Ovary (tissue), 9 donors: ENCODE measurements around the gene BABAM2. TPM values are rescaled to one million over a fixed set of nuclear protein-coding genes. Genes with fewer than 3 reads are reported as not detected.

Experiments used
- DNase-seq, 5 donors: peaks; one replicate each; pipeline ENCODE4 v3.0.0-alpha.2; 2019 to 2020
- H3K27ac ChIP-seq, 2 donors: fragments of 200-600 bp; one replicate each; pipeline versions ENCODE4 v1.5.1 to v1.8.0; 2019 to 2022
- H3K27me3 ChIP-seq: fragments of 200-600 bp; one replicate; pipeline ENCODE4 v1.8.0; 2022
- H3K36me3 ChIP-seq: fragments of 200-600 bp; sonication (generic); one replicate; pipeline ENCODE4 v1.5.1; 2019
- H3K4me1 ChIP-seq: one replicate; pipeline ENCODE4 v1.8.1; 2013; ENCODE audit warnings: mild to moderate bottlenecking, moderate library complexity; ENCODE audit not compliant: insufficient read depth
- H3K4me3 ChIP-seq: fragments of 200-600 bp; sonication (generic); one replicate; pipeline ENCODE4 v1.5.1; 2017
- H3K9me3 ChIP-seq, 2 donors: fragments of 200-600 bp in 1 of 2; sonication (generic) in 1 of 2; one replicate each; pipeline versions ENCODE4 v1.5.1 to v1.8.1; 2013 to 2019; ENCODE audit warnings: mild to moderate bottlenecking in 1 of 2, moderate library complexity in 1 of 2
- EP300 ChIP-seq: sonication (generic); formaldehyde crosslinking; IDR thresholded peaks from one replicate; pipeline ENCODE4 v1.6.1; 2017; ENCODE audit warnings: antibody characterized with exemption
- POLR2A ChIP-seq: fragments of 450-650 bp; IDR thresholded peaks from one replicate; pipeline ENCODE4 v1.6.1; 2017; ENCODE audit warnings: antibody characterized with exemption, mild to moderate bottlenecking, moderate library complexity
- WGBS, 3 donors: extraction: QIAGEN DNeasy Blood & Tissue Kit in 1 of 3; methylation state at CpG; one replicate each; pipeline versions ENCODE4 v1.1.5 to v1.1.7; 2013 to 2017; 5-methylcytosine and 5-hydroxymethylcytosine counted together
- intact Hi-C, 4 donors: fragments of 100-400 bp; cut with DNase I; formaldehyde crosslinking; loops; one replicate each; pipeline versions ENCODE4 v1.11.0 to v1.15.1; 2022 to 2023
- polyA plus RNA-seq, 2 donors: library from polyadenylated mRNA; stranded (reverse); fragments of 200-250 nt in 1 of 2; fragments of 350-450 nt in 1 of 2; fragmentation: Illumina TruSeq in 1 of 2; extraction: RNeasy Lipid Tissue Mini Kit (QIAGEN cat#74804) in 1 of 2; gene quantifications; one replicate each; pipeline ENCODE4 v1.2.3, GENCODE V29; 2013 to 2014
- total RNA-seq, 7 donors: library from RNA; depleted of rRNA in 2 of 7; stranded (reverse); fragments of >200 nt in 2 of 7; fragmentation: NEBNext Ultra II Directional in 3 of 7; extraction: Animal tissue kit (Norgen Biotek cat#: 25700) in 3 of 7; gene quantifications; one replicate each; pipeline versions ENCODE4 v1.1.0 to v1.2.4, GENCODE V29; 2016 to 2023
- TF ChIP-seq, protein P1 (sequence below), 3 donors: fragments of 450-650 bp in 2 of 3; fragments of 200-600 bp in 1 of 3; IDR thresholded peaks; one replicate each; pipeline versions ENCODE4 v1.5.1 to v1.8.0; 2016 to 2022; ENCODE audit warnings: antibody characterized with exemption in 3 of 3, mild to moderate bottlenecking in 1 of 3
- donor health status: DM: no; HTN: no; CAD: no; lungs with moderate emphysema.
- donor health status: DM: no; HTN: no; CAD: no.
- donor health status: Bipolar disorder and iron deficiency.
- donor health status: DM: yes; HTN: yes; CAD: no.
- donor health status: DM: no; HTN: no; CAD: no.
- donor health status: DM: yes; HTN: yes; CAD: no.

BABAM2 gene
- total and polyA plus RNA-seq, 9 donors = 22.0 to 96.7 (median 46.8) TPM

DNA sequence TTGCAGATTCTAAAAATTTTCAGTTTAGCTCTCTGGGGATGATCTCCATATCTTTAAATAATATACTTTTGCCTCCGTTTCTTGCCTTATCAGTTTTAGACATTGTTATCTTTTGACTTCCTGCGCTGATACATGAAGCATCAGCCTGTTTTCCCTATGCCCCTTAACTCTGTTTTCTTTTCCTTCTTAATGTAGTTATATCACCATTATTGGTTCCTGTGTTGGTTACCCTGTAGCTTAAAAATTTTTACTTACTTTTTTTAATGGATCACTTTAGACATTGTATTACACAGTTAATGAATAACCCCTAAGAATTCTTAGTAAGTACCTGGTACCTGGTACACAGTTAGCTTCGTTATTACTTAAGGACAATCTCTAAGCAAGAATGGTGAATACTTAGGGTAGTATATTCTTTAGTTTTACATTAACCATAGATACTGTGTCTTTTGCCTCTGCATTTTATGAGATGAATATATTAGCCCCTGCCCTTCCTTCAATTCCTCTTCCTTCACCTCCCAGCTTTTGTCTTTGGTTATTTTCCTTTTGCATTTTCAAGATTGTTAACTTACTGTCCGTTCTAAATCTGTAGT lies 40.9 kb downstream of the BABAM2 start:
- Histone ChIP-seq H3K4me3 (no peak overlapping the region), H3K9me3 (no peaks in the 10 kb centered on the region), H3K27ac (no peak overlapping the region), H3K36me3 (no peaks in the 10 kb centered on the region), H3K4me1 (no peaks in the 10 kb centered on the region), H3K27me3 (no peaks in the 10 kb centered on the region)
- WGBS, 3 donors = 87 to 92% (median 89%) methylated on average over 4 of the region's 4 CpGs
- TF ChIP-seq, protein P1, sequence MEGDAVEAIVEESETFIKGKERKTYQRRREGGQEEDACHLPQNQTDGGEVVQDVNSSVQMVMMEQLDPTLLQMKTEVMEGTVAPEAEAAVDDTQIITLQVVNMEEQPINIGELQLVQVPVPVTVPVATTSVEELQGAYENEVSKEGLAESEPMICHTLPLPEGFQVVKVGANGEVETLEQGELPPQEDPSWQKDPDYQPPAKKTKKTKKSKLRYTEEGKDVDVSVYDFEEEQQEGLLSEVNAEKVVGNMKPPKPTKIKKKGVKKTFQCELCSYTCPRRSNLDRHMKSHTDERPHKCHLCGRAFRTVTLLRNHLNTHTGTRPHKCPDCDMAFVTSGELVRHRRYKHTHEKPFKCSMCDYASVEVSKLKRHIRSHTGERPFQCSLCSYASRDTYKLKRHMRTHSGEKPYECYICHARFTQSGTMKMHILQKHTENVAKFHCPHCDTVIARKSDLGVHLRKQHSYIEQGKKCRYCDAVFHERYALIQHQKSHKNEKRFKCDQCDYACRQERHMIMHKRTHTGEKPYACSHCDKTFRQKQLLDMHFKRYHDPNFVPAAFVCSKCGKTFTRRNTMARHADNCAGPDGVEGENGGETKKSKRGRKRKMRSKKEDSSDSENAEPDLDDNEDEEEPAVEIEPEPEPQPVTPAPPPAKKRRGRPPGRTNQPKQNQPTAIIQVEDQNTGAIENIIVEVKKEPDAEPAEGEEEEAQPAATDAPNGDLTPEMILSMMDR (IDR thresholded peaks at IDR 0.05) = no peak
- TF ChIP-seq EP300 (no peak), POLR2A (no peak)
- DNase-seq = no peak
- intact Hi-C loops = no loop called here

DNA sequence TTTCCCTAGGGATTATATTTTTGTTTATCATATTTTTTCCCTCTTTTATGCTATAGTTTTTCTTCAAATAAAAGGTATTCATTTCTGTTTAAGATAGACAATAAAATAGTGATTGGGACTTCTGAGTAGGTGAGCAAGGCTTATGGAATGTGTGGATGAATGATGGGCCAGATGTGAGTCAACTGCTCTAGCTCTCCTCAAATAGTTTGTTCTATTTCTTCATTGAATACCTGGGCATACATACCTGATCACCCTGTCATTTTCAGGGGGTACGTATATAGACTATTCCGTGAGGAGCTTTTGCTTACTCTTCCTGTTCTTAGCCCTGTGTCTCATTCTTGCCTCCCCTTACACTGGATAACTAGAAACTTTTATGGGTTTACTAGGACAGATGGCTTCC lies 41.9 kb downstream of the BABAM2 start:
- intact Hi-C loops = no loop called here
- whole genome bisulfite sequencing, 3 donors = 96 to 98% (median 96%) methylated on average over 2 of the region's 2 CpGs
- no peak overlapping the region for H3K27ac ChIP-seq

DNA sequence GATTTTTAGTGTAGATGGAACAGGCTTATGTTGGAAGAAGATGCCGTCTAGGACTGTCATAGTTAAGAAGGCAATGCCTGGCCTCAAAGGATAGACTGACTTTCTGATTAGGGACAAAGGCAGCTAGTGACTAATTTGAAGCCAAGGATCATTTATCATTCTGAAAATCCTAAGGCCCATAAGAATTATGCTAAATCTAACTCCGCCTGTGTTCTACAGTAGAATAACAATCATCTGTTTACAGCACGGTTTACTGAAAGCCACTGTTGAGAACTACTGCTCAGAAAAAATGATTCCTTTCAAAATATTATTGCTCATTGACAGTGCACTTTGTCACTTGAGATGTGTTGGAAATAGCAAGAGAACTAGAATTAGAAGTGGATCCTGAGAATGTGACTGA lies 44.5 kb downstream of the BABAM2 start:
- DNase-seq = no peak
- Histone ChIP-seq H3K27ac (no peak overlapping the region), H3K9me3 (no peaks in the 10 kb centered on the region), H3K4me3 (no peak overlapping the region), H3K27me3 (no peaks in the 10 kb centered on the region), H3K4me1 (no peaks in the 10 kb centered on the region), H3K36me3 (no peaks in the 10 kb centered on the region)
- intact Hi-C loops = no loop called here
- TF ChIP-seq POLR2A = no peak
- TF ChIP-seq EP300 = no peak
- TF ChIP-seq, protein P1 (IDR thresholded peaks at IDR 0.05) = no peak
- 94 to 96% (median 96%) methylated on average over 3 of the region's 3 CpGs for WGBS, 3 donors

More for the DNA sequence above, 41.9 kb downstream of the BABAM2 start:
- H3K9me3 ChIP-seq = no peaks in the 10 kb centered on the region
- no peaks in the 10 kb centered on the region for H3K27me3 ChIP-seq
- H3K4me1 ChIP-seq = no peaks in the 10 kb centered on the region
- no peaks in the 10 kb centered on the region for H3K36me3 ChIP-seq
- H3K4me3 ChIP-seq = no peak overlapping the region
- TF ChIP-seq POLR2A (no peak), EP300 (no peak)
- TF ChIP-seq, protein P1 (IDR thresholded peaks at IDR 0.05) = no peak
- DNase-seq = no peak

DNA sequence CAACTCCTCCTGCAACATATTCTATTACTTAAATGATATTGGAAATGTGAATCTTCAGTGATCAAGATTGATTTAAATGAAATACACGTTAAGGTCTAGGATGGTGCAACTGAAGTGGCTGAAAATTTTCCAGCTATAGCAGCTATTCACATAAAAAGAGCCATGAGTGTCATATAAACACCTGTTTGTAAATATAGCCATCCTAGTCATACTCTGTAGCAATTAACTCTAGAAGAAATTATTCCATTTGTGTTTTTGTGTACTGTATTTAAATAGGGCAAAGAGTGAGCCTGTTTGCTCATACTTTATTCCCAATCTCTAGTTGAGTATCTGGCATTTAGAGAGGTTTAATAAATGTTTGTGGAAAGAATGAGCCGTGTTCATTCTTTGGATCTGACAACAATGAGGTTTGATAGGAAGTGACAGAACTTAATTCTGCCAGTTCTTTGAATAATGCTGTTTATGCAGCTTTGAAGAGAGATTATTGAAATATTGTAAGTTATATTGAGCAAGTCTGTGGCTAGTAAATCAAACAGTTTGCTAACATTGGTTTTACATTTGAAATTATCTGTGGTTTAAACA lies 49.7 kb downstream of the BABAM2 start:
- H3K9me3 ChIP-seq = no peaks in the 10 kb centered on the region
- TF ChIP-seq EP300 = no peak
- TF ChIP-seq POLR2A = no peak
- TF ChIP-seq, protein P1 (IDR thresholded peaks at IDR 0.05) = no peak
- H3K4me1 ChIP-seq = peaks cover 3% of the 10 kb centered on the region
- no peaks in the 10 kb centered on the region for H3K27me3 ChIP-seq
- 55 to 59% (median 58%) methylated on average over 2 of the region's 2 CpGs for WGBS, 3 donors
- DNase-seq = no peak
- no peak overlapping the region for H3K4me3 ChIP-seq
- no peaks in the 10 kb centered on the region for H3K36me3 ChIP-seq
- intact Hi-C loops = no loop called here
- no peak overlapping the region for H3K27ac ChIP-seq
